HG02588 (cell line): ENCODE measurements around the gene UBE2G2.

Experiments used
- ATAC-seq: cut with Tn5 transposase; IDR thresholded peaks from one replicate; pipeline ENCODE4 v1.9.1; 2021; ENCODE audit warnings: mild to moderate bottlenecking, moderate library complexity; ENCODE audit not compliant: unreplicated experiment

The UBE2G2 gene, protein sequence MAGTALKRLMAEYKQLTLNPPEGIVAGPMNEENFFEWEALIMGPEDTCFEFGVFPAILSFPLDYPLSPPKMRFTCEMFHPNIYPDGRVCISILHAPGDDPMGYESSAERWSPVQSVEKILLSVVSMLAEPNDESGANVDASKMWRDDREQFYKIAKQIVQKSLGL

DNA sequence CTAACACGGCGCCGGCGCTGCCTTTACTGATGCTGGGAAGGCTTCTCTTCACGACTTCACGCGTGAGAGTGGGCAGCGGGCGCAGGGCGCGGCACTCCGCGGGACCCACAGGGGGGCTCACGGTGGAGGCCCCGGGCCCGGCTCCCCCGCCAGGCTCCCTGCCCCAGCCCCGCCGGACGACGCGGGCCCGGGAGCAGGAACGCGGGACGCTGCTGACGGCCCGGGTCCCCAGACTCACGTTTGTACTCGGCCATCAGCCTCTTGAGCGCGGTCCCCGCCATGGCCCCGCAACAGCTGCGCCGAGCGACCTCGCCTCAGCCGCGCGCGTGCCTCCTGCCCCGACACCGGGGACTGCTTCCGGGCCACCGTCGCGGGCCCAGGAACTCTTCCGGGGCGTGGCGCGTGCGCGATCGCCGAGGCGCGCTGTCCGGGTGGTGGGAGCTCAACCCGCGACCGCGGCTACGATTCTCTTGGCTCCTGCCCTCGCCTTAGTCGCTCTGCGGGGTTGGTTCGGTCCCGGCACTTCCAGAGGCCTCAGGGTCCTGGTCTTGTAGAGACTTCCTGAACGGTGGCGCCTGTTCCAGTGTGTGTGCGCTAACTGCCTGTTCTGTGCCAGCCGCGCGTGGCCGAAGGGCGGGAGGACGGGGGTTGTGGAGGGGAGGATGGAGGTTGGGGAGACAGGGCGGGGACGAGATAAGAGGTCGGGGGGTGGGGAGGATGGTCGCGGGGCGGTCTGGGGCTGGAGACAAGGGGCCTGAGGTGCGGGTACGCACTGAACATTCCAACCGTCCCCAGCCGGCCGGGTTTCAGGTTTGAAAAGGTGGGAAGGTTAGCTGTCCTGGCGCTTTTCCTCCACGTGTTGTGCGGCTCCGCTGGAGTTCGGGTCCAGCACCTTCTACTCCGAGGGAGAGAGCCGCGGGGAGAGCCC lies at the start of gene UBE2G2:
Gene UBE2G2, minus strand, starts transcription at position 353 of the 928 bp plus-strand sequence. Its CDS starts 72 bp downstream, at position 281.
- peak; percentile 85 for ATAC-seq

DNA sequence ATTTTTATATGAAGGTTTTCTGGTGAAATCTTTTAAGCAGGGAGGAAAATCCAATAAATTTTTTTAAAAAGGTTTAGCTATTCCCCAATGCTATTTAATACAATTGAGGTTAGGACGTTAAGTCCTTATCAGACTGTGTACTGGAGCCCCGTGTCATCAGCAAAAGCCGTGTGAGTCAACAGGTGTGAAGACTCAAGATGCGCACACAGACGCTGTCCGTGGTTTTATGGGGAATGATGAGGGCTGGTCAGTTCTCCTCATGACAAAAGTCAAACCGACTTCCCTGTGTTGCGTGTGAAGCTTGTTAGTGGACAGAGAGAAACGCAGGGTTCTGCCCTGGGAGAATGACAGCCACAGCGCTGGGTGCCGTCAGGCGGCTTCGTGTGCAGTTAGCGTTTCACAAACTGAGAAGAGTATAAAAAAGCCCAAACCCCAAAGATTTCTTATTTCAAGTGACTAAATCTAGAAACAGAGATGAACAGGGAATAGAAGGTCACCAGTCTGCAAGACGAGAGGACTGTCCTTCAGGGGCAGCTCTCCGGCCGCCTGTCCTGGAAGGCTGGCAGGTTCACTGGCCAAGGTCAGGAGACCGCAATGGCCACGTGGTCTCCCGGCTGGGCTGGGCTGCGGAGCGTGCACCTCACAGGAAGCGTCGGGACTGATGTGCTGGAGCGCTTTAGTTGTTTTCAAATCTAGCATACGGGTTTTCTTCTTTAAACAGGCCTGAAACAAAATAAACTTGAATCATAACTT lies 49.5 kb upstream of the UBE2G2 start:
- no peak for ATAC-seq

DNA sequence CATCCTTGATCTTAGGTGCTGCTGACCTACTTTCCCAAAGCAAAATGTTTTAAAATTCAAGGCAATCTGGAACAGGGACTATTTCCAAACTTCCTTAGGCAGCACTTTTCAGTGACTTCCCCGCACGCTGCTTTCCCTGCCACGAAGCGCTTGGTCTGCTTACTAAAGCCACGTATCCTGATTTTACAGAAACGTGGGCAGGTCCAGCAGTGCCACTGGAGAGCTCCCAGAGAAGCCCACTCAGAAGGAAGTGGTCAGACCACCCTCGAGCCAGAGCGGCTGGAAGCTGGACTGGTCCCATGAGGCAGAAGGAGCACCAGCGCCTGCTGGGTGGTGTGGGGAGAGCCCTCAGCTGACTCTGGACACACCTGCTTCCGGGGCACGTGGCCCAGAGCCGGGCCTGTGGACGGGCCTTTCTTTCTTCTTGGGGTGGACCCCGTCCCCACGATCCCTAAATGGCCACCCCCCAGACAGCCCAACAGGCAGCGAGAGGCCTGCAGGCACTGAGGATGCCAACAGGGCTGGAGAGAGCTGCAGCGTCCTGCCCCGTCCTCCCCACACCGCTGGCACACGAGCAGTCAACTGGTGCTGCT lies 48.7 kb upstream of the UBE2G2 start:
- no peak for ATAC-seq

- no peak for ATAC-seq
Measured at GRCh38 chr21:44849616-44850130, 48.1 kb upstream of the UBE2G2 start.

GRCh38 chr21:44848821-44849521 lies 47.4 kb upstream of the UBE2G2 start:
- ATAC-seq, result no peak

DNA sequence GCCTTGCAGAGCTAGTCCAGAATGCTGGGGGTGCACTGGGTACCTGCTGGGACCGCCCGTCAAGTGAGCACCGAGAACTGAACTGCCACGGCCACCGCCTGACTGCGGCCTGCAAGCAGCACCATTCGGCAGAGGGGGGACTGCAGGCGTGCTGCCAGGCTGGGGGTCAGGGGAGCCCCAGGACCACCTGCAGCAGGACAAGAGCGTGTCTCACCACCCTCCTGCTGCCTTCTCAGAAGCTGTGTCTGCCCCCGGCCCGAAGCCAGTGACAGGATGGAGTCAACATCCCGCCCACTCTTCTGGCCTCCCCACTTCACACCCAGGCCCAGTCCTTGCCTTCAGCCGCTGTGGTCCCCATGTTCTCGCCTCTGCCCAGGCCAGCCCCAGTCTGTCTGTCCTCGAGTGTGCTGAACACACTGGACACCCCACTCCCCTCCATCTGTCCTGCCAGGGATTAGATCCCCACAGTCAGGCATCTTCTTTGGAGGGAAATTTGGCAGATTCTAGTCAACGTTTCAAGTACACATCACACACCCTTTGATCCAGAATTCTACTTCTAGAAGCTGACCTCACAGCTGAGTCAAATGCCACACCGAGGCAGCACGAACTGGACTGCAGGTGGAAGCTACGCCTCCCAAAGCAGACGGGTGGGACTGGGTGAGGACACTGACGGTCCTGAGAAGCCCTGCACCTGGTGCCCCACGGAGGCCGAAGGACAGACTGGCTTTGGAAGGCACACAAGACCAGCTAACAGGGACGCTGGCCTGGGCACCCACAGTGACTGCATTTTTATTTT lies 45.8 kb upstream of the UBE2G2 start:
- ATAC-seq, result no peak

DNA sequence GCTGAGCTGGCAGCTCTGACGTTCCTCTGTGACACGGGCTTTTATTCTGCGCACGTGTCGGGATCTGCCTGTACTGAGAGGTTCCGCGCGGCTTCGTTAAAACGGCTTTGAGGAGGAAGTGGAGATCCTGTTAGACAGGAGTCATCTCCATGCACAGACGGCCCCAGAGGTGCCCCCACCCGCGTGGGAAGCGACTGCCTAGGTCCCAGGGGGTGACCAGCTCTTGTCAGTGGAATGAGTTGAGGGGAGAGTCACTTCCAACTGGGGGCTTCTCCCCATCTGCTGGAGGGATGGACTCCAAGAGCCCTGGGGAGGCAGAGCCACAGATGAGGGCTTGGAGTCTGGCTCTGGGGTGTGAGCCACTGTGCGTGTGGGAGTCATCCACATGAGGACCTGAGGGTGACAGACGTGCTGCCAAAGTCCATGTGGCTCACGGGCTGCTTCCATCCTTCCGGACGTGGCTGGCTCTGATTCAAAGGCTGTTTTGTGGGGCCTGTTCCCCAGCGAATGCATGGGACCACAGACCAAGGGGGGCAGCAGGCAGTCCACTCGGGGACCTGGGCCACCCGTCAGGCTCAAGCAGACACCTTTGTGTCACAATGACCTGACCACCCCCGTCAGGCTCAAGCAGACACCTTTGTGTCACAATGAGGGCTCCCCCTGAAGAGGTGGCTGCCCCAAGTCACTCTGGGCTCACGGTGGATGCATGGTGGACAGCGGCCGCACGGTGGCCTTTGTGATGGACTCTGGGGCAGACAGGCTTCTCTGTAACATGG lies 45.1 kb upstream of the UBE2G2 start:
- no peak for ATAC-seq

GRCh38 chr21:44846224-44846484 lies 44.5 kb upstream of the UBE2G2 start:
- no peak for ATAC-seq

DNA sequence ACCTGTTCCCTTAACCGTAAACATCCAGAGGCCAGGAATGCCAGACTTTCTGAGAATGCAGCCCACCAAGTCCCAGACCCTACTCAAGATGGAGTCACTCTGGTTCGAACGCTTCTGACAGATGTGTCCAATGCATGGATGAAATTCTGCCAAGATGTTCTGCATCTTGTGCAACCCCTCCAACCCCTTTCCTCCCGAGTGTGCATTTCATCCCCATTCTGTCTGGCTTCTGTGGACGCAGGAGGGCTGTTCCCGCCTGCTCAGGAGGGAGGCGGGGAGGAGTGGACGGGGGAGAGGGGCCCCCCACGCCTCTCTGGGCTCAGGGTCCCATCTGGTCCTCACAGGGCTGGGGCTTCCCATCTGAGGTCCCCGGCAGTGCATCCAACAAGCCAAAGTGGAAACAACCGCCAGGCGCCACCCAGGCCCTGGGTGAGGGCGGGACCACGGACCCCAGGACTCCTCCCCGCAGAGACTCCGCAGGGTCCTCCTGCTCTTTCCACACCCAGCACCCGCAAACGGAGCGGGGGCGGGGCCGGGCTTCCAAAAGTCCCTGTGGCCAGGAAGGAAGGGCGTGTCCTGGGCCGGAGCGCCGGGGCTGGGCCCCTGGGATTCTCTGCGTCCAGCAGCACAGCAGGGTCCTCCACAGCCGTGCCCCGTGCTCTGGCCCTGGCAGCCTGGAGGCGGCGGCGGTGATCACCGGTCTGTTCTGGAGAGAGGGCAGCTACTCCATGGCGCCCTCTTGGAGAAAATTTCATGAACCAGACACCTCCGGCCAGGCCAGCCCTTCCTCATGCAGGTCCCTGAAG lies 44.0 kb upstream of the UBE2G2 start:
- peak; percentile 48 for ATAC-seq

- ATAC-seq, result no peak
Measured at GRCh38 chr21:44844256-44844655, 42.6 kb upstream of the UBE2G2 start.

DNA sequence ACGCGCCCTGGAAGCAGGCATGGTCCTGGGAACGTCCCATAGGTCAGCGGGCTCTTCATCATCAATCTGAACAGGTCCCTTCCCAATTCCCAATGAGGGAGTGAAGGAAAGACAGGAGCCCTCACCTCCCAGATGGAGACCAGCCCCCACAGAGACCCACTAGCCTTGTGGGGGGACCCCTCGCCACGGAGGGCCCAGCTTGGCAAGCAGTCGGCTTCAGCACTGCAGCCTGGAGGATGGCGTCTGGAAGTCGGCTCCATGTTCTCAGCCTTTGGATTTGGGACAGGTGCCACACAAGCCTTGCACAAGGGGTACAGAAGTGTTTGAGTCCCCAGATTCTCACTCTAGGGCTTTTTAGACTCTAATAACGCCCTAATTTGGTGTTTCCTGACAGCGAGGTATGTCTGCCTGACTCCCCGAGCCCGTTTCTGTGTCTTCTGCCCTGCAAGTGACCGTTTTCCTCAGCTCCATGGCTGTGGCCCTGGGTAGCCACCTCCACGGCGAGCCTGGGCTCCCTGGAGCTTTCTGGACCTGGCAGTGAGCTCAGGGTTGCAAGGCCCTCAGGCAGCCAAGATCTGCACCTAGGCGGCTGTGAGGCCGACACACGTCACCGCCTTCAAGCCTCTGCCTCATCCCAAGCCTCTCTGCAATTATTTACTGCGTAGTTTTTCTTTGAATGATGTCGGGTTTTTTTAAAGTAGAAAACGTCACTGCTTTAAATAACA lies 41.3 kb upstream of the UBE2G2 start:
- ATAC-seq, result no peak

- no peak for ATAC-seq
Measured at GRCh38 chr21:44842087-44842486, 40.5 kb upstream of the UBE2G2 start.

DNA sequence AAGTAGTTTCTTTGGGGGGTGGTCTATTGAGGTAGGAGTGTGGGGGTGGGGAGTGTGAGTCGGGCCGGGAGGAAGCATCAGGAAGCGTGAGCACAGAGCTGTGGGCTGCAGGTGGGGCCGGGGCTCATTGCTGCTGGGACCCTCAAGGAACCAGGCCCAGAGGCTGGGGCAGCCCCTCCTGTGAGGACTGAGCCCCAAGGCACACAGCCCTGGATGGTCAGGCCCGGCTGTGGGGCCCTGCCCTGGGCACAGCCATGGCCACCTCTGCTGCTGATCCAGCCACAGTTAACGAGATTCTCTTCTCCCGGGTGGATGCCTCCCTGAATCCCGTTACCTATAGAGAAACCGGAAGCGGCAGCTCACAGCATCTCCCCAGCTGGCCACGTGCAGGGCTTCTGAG lies 39.2 kb upstream of the UBE2G2 start:
- ATAC-seq, result no peak

GRCh38 chr21:44838951-44839350 lies 37.3 kb upstream of the UBE2G2 start:
- no peak for ATAC-seq

- ATAC-seq, result no peak
Measured at GRCh38 chr21:44838039-44838895, 36.6 kb upstream of the UBE2G2 start.

GRCh38 chr21:44837537-44837936 lies 35.9 kb upstream of the UBE2G2 start:
- no peak for ATAC-seq
